SK-N-MC (cell line): ENCODE data around the gene NDUFS1.
"Not testable (repeated sequence)": the region's sequence is repeated elsewhere in the genome, so short reads cannot be mapped to it uniquely, and the experiment has no call there.

Experiments
- DNase-seq: peaks from one replicate; pipeline ENCODE4 v3.0.0-alpha.2; 2011; ENCODE audit warnings: low read depth, low spot score
- H3K27ac ChIP-seq: fragments of 200-600 bp; sonication (generic); 2 replicates; pipeline ENCODE4 v1.5.1; 2016; ENCODE audit warnings: mixed run types
- H3K36me3 ChIP-seq: fragments of 200-600 bp; sonication (generic); 2 replicates; pipeline ENCODE4 v1.6.1; 2017; ENCODE audit warnings: antibody characterized with exemption, low read length, mixed read lengths; ENCODE audit not compliant: insufficient read depth
- H3K4me3 ChIP-seq: fragments of 200-600 bp; sonication (generic); 2 replicates; pipeline ENCODE4 v1.5.1; 2016
- H3K9ac ChIP-seq: fragments of 200-600 bp; sonication (generic); 2 replicates; pipeline ENCODE4 v1.8.0; 2017; ENCODE audit warnings: mixed run types, mixed read lengths; ENCODE audit not compliant: insufficient read length
- H3K9me3 ChIP-seq: fragments of 200-600 bp; sonication (generic); 2 replicates; pipeline ENCODE4 v1.6.1; 2017; ENCODE audit warnings: low read depth, mild to moderate bottlenecking, antibody characterized with exemption, low read length, moderate library complexity, mixed read lengths
- EZH2 ChIP-seq: fragments of 200-600 bp; sonication (generic); IDR thresholded peaks from one replicate; pipeline ENCODE4 v1.6.1; 2017; ENCODE audit warnings: antibody characterized with exemption
- FOXP2 ChIP-seq: optimal IDR thresholded peaks from 2 replicates; pipeline ENCODE3; 2011; ENCODE audit warnings: mild to moderate bottlenecking, moderate library complexity; ENCODE audit not compliant: insufficient read depth; ENCODE audit errors: extremely low read length, control extremely low read depth
- POLR2AphosphoS5 ChIP-seq: IDR thresholded peaks from 2 replicates; pipeline ENCODE4 v1.6.1; 2012; ENCODE audit warnings: mild to moderate bottlenecking, low read depth, low read length, borderline replicate concordance

The NDUFS1 gene

DNA sequence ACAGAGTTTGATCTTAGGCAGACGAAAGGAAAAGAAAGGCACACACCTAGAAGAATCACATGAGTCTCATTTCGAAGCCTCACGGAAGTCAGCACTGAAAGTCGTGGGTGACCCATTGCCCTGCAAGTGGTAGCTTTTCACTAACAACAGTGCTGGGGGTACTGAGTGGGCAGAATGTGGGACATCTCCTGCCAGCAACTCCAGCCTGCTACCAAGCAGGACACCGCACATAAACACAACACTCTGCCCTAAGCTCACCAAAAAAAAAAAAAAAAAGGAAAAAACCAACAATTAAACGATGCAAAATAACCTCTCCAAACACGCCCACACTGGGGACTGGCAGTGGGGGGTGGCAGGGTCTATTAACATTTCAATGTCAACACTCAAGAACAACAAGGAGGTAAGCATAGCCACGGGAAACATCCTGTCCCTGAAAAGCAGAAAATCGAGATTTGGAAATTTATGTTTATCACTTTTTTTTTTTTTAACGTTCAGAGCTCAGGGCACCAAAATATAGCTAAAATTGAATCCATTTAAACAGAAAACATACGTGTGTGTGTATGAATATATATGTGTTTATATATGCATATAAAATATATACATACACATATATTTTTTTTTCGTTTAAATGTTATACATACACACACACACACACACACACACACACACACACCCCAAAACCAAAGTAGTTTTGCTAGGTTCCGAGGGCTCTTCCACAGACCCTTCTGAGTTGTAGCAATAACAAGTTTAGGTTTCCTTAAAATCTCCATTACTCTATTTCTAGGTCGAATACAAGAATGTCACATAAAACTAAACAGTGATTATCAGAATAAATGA is 75.4 kb downstream of the NDUFS1 start:
- TF ChIP-seq EZH2 (no peak), FOXP2 (no peak), POLR2AphosphoS5 (no peak)
- Histone ChIP-seq H3K27ac (peak overlapping the region; percentile 100), H3K4me3 (peak overlapping the region; percentile 99), H3K9ac (peak overlapping the region; percentile 100), H3K9me3 (no peaks in the 10 kb centered on the region), H3K36me3 (no peaks in the 10 kb centered on the region)
- no peak for DNase-seq

GRCh38 chr2:206082298-206082843 is 76.9 kb downstream of the NDUFS1 start:
- no peak overlapping the region for H3K27ac ChIP-seq
- no peak overlapping the region for H3K4me3 ChIP-seq
- no peaks in the 10 kb centered on the region for H3K36me3 ChIP-seq
- no peak overlapping the region for H3K9ac ChIP-seq
- H3K9me3 ChIP-seq = no peaks in the 10 kb centered on the region
- no peak for DNase-seq
- TF ChIP-seq EZH2 (no peak), POLR2AphosphoS5 (no peak), FOXP2 (no peak)

GRCh38 chr2:206080927-206081326 is 78.3 kb downstream of the NDUFS1 start:
- Histone ChIP-seq H3K36me3 (no peaks in the 10 kb centered on the region), H3K4me3 (no peak overlapping the region), H3K27ac (no peak overlapping the region), H3K9ac (no peak overlapping the region), H3K9me3 (no peaks in the 10 kb centered on the region)
- no peak for DNase-seq
- no peak for TF ChIP-seq FOXP2
- no peak for TF ChIP-seq EZH2
- TF ChIP-seq POLR2AphosphoS5 = no peak

GRCh38 chr2:206079699-206080465 is 79.4 kb downstream of the NDUFS1 start:
- no peak for DNase-seq
- H3K27ac ChIP-seq = no peak overlapping the region
- H3K9ac ChIP-seq = no peak overlapping the region
- no peaks in the 10 kb centered on the region for H3K9me3 ChIP-seq
- TF ChIP-seq EZH2 = no peak
- TF ChIP-seq FOXP2 = no peak
- TF ChIP-seq POLR2AphosphoS5 = no peak
- no peaks in the 10 kb centered on the region for H3K36me3 ChIP-seq
- H3K4me3 ChIP-seq = no peak overlapping the region

GRCh38 chr2:206077879-206078278 is 81.4 kb downstream of the NDUFS1 start:
- not testable (repeated sequence) for H3K9me3 ChIP-seq, H3K36me3 ChIP-seq, H3K4me3 ChIP-seq, DNase-seq, H3K9ac ChIP-seq
- 0 out of 2 replicates have a peak overlapping the region, but pooled peaks have one; percentile 50 for H3K27ac ChIP-seq

- Histone ChIP-seq H3K4me3 (no peak overlapping the region), H3K9ac (no peak overlapping the region), H3K27ac (no peak overlapping the region), H3K9me3 (no peaks in the 10 kb centered on the region), H3K36me3 (peaks cover 8% of the 10 kb centered on the region; the same call in 1 of the 2 replicates)
- TF ChIP-seq POLR2AphosphoS5 = no peak
- no peak for TF ChIP-seq EZH2
- no peak for TF ChIP-seq FOXP2
- no peak for DNase-seq
Observed at GRCh38 chr2:206075113-206075512, 84.1 kb downstream of the NDUFS1 start.

- H3K9me3 ChIP-seq = no peaks in the 10 kb centered on the region
- no peak for TF ChIP-seq EZH2
- TF ChIP-seq FOXP2 = no peak
- TF ChIP-seq POLR2AphosphoS5 = no peak
- H3K4me3 ChIP-seq = no peak overlapping the region
- DNase-seq = no peak
- no peak overlapping the region for H3K27ac ChIP-seq
- peaks cover 8% of the 10 kb centered on the region; the same call in 1 of the 2 replicates for H3K36me3 ChIP-seq
- H3K9ac ChIP-seq = no peak overlapping the region
Observed at GRCh38 chr2:206071807-206072206, 87.4 kb downstream of the NDUFS1 start.

GRCh38 chr2:206069417-206069816 is 89.8 kb downstream of the NDUFS1 start:
- no peak for DNase-seq
- Histone ChIP-seq H3K9ac (no peak overlapping the region), H3K4me3 (no peak overlapping the region), H3K27ac (no peak overlapping the region), H3K9me3 (no peaks in the 10 kb centered on the region), H3K36me3 (peaks cover 8% of the 10 kb centered on the region; the same call in 1 of the 2 replicates)
- no peak for TF ChIP-seq POLR2AphosphoS5
- TF ChIP-seq FOXP2 = no peak
- TF ChIP-seq EZH2 = no peak

- H3K4me3 ChIP-seq = no peak overlapping the region
- no peaks in the 10 kb centered on the region for H3K9me3 ChIP-seq
- no peak overlapping the region for H3K27ac ChIP-seq
- TF ChIP-seq EZH2 (no peak), POLR2AphosphoS5 (no peak), FOXP2 (no peak)
- no peak for DNase-seq
- H3K9ac ChIP-seq = no peak overlapping the region
- H3K36me3 ChIP-seq = peaks cover under 1% of the 10 kb centered on the region; the same call in 1 of the 2 replicates
Observed at GRCh38 chr2:206068207-206068606, 91.0 kb downstream of the NDUFS1 start.
